ENCODE data around the gene RHBDF1. TPM values are rescaled to one million over a fixed set of nuclear protein-coding genes. Genes with fewer than 3 reads are reported as not detected.

Gene RHBDF1
- total RNA-seq, 4 donors from 2014 or later, result 14.7 to 79.0 (median 31.1) TPM

DNA sequence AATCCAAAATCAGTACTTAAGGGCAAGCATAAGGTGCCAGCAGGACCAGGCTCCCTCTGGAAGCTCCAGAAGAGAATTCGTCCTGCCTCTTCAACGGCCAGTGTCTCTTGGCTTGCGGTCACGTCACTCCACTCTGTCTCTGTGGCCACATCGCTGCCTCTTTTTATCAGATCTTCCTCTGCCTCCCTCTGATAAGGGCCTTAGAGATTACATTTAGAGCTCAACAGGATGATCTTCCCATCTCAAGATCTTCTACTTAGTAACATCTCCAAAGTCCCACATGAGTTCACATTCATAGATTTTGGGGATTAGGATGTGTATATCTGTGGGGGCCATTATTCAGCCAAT, 22.5 kb upstream of the RHBDF1 start:
- no peak for TF ChIP-seq POLR2A (IDR thresholded peaks at IDR 0.05)
- TF ChIP-seq, protein P1, sequence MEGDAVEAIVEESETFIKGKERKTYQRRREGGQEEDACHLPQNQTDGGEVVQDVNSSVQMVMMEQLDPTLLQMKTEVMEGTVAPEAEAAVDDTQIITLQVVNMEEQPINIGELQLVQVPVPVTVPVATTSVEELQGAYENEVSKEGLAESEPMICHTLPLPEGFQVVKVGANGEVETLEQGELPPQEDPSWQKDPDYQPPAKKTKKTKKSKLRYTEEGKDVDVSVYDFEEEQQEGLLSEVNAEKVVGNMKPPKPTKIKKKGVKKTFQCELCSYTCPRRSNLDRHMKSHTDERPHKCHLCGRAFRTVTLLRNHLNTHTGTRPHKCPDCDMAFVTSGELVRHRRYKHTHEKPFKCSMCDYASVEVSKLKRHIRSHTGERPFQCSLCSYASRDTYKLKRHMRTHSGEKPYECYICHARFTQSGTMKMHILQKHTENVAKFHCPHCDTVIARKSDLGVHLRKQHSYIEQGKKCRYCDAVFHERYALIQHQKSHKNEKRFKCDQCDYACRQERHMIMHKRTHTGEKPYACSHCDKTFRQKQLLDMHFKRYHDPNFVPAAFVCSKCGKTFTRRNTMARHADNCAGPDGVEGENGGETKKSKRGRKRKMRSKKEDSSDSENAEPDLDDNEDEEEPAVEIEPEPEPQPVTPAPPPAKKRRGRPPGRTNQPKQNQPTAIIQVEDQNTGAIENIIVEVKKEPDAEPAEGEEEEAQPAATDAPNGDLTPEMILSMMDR (IDR thresholded peaks at IDR 0.05), result no peak
- Histone ChIP-seq H3K4me1 (peaks cover 0 to 6% of the 10 kb centered on the region in 2 donors), H3K27me3 (no peaks in the 10 kb centered on the region), H3K4me3 (no peak overlapping the region), H3K27ac (no peak overlapping the region), H3K9me3 (no peaks in the 10 kb centered on the region), H3K36me3 (no peaks in the 10 kb centered on the region)
- intact Hi-C loops (cut with DNase I; ENCODE audit: low total_unique reads), result no loop called here
- DNase-seq, result no peak

DNA sequence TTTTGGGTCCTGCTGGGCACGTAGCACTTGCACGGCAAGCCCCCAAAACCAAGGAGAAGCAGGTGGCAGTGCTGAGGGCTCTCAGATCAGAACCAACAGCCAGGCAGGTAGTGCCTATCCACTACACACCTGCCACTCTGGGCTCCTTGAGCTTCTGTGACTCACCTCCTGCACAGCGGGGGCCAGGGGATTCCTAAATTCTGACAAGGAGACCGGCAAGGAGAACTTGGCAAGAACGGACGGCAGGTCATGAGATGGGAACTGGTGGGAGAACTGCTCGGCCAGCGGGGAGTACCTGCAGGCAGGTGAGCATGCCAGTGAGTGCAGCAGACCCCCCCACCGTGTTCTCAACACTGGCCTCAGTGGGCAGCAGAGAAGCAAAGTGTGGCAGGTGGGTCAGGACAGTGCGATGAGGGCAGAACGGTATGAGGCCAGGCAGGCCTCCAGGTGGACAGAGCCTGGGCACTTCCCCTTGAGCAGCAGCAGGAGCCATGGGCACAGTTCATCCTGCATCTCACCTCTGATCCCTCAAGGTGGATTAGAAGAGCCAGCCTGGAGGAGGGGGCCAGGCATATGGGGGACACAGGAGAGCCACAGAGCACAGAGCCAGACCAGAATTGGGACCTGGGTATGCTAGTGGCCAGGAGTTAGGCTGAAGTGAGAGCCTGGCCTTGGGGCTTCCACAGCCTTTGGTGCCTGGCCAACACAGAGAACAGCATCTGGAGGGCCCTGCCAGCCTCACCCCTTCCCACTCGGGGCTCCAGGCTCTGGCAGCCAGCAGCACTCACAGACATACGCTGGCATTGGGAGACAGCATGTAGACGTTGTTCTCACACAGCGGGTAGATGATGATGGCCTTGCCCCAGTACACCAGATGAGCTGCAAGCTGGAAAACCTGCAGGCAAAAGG, 20.3 kb upstream of the RHBDF1 start:
- TF ChIP-seq POLR2A (IDR thresholded peaks at IDR 0.05), result no peak
- TF ChIP-seq, protein P1 (IDR thresholded peaks at IDR 0.05), result no peak
- DNase-seq, result no peak
- Histone ChIP-seq H3K27me3 (no peaks in the 10 kb centered on the region), H3K27ac (no peak overlapping the region), H3K36me3 (no peaks in the 10 kb centered on the region), H3K4me1 (peaks cover 0 to 6% of the 10 kb centered on the region in 2 donors), H3K9me3 (no peaks in the 10 kb centered on the region), H3K4me3 (no peak overlapping the region)
- intact Hi-C loops (cut with DNase I; ENCODE audit: low total_unique reads), result no loop called here

DNA sequence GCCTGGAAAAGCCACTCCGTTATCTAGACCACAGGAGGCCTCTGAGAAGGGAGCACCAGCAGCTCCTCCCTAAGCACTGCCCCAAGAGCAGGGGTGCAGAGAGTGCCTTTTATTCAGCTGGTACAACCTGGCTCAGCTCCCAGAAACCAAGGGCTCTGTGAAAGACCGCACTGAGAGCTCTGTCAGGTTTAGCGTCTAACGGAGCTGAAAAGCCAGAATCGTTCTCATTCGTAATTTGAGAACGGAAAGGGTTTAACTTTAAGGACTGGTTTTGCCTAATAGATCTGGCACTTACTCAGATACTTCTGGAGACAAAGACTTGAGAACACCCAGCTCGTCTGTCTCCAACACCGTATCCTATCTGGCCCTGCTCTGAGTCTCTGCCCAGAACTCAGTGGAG, 19.1 kb upstream of the RHBDF1 start:
- Histone ChIP-seq H3K27ac (no peak overlapping the region), H3K4me1 (no peaks in the 10 kb centered on the region), H3K36me3 (no peaks in the 10 kb centered on the region), H3K4me3 (no peak overlapping the region), H3K27me3 (no peaks in the 10 kb centered on the region), H3K9me3 (no peaks in the 10 kb centered on the region)
- no peak for TF ChIP-seq POLR2A (IDR thresholded peaks at IDR 0.05)
- TF ChIP-seq, protein P1 (IDR thresholded peaks at IDR 0.05), result no peak
- DNase-seq, result no peak
- intact Hi-C loops (cut with DNase I; ENCODE audit: low total_unique reads), result no loop called here

DNA sequence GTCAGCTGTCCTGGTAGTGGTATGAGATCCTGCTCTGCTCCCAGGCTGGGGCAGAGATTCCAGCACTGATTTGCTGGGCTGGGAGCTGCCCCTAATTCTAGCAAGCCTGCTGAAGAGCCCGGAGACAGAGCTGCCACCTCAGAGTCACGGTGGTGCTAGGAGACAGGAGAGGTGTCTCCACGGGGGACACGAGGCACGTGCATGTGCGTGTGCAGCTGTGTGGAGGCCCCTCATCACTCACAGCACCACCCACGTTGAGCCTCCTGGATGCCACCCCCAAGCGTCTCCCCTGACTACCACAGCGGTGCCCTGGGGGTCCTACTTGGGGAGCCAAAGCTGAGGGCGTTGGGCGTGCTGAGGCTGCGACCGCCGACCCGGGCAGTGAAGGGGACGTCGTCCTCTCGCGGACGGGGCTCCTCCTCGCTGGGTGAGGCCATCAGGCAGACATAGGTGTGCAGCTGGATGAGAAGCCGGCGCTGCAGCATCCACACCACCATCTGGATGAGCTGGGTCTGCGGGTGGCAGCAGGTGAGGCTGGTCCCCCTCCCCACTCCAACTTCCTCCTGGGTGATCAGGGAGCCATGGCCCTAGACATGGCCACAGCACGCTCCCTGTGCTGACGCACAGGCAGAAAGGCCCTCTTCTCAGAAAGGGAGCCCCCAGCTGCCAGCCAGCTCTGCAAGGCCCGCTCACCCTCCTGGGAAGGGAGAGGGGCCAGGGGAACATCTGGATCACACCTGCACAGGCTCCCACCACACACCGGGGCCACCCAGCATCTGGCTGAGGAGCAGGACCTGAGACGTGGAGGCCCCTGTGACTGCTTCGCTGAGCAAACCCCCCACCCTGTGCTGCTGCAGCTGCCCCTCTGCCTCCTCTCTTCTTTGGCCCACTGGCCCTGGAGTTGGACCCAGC, 17.2 kb upstream of the RHBDF1 start:
- Histone ChIP-seq H3K4me1 (peaks cover 0 to 6% of the 10 kb centered on the region in 2 donors), H3K36me3 (no peaks in the 10 kb centered on the region), H3K9me3 (no peaks in the 10 kb centered on the region), H3K4me3 (no peak overlapping the region), H3K27ac (no peak overlapping the region), H3K27me3 (no peaks in the 10 kb centered on the region)
- TF ChIP-seq, protein P1 (IDR thresholded peaks at IDR 0.05), result no peak
- TF ChIP-seq POLR2A (IDR thresholded peaks at IDR 0.05), result no peak
- DNase-seq, result no peak
- intact Hi-C loops (cut with DNase I; ENCODE audit: low total_unique reads), result no loop called here

DNA sequence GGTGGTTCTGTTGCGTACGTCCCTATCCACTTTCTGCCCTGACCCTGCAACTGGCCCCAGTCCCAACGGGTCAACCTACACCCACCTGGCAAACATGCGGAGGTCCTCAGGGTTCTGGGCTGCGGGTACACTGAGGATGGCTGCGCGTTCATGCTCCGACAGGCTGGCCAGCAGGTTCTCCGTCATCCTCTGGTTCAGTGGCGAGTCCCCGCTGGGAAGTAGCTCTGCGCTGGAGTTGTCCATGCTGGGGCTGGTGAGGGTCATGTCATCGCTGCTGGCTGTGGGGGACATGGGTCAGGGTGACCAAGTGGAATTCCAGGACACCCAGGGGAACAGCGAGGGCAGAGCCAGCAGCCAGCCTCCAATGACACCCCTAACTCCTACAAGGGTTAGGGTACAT, 16.2 kb upstream of the RHBDF1 start:
- no peak for DNase-seq
- Histone ChIP-seq H3K9me3 (no peaks in the 10 kb centered on the region), H3K27ac (no peak overlapping the region), H3K36me3 (no peaks in the 10 kb centered on the region), H3K27me3 (no peaks in the 10 kb centered on the region), H3K4me3 (no peak overlapping the region), H3K4me1 (peaks cover 0 to 17% of the 10 kb centered on the region in 2 donors)
- intact Hi-C loops (cut with DNase I; ENCODE audit: low total_unique reads), result no loop called here
- no peak for TF ChIP-seq POLR2A (IDR thresholded peaks at IDR 0.05)
- TF ChIP-seq, protein P1 (IDR thresholded peaks at IDR 0.05), result no peak
